GM23338 (cell line): ENCODE measurements around the gene BIRC7.

Experiments
- CREB1 ChIP-seq: fragments of 250-450 bp; sonication (Bioruptor Pico); IDR thresholded peaks from 2 replicates; pipeline ENCODE4 v1.5.0; 2020; ENCODE audit warnings: low read depth, mild to moderate bottlenecking, moderate library complexity
- EZH2 ChIP-seq: fragments of 200-600 bp; sonication (generic); IDR thresholded peaks from one replicate; pipeline ENCODE4 v1.8.0; 2017; ENCODE audit warnings: antibody characterized with exemption, mild to moderate bottlenecking, low read depth; ENCODE audit not compliant: unreplicated experiment
- EZH2phosphoT487 ChIP-seq: fragments of 200-600 bp; sonication (generic); IDR thresholded peaks from one replicate; pipeline ENCODE4 v1.8.1; 2018; ENCODE audit warnings: antibody characterized with exemption; ENCODE audit not compliant: unreplicated experiment
- NANOG ChIP-seq: IDR thresholded peaks from 2 replicates; pipeline ENCODE4 v1.6.1; 2016; ENCODE audit warnings: antibody characterized with exemption, borderline replicate concordance
- POLR2AphosphoS5 ChIP-seq: IDR thresholded peaks from 2 replicates; pipeline ENCODE4 v1.6.1; 2016; ENCODE audit warnings: antibody characterized with exemption, low read depth
- REST ChIP-seq: IDR thresholded peaks from one replicate; pipeline ENCODE4 v1.6.1; 2018; ENCODE audit warnings: antibody characterized with exemption; ENCODE audit not compliant: unreplicated experiment
- STAT1 ChIP-seq: IDR thresholded peaks from one replicate; pipeline ENCODE4 v1.6.1; 2016; ENCODE audit warnings: antibody characterized with exemption; ENCODE audit not compliant: unreplicated experiment
- ZNF462 ChIP-seq: fragments of 250-450 bp; sonication (Bioruptor Pico); IDR thresholded peaks from 2 replicates; pipeline ENCODE4 v1.5.0; 2020; ENCODE audit warnings: mild to moderate bottlenecking, moderate library complexity
- TF ChIP-seq, protein P1 (sequence below), 2 experiments: fragments of 200-600 bp in 1 of 2; sonication (generic) in 1 of 2; conservative IDR thresholded peaks; 2 replicates each; pipeline versions ENCODE4 v1.5.1 to v1.6.1; 2016 to 2017; ENCODE audit warnings: antibody characterized with exemption in 2 of 2, low read depth in 2 of 2, mild to moderate bottlenecking in 2 of 2, moderate library complexity in 1 of 2
- TF ChIP-seq, protein P2 (sequence below): IDR thresholded peaks from 2 replicates; pipeline ENCODE4 v1.6.1; 2016; ENCODE audit warnings: antibody characterized with exemption

DNA sequence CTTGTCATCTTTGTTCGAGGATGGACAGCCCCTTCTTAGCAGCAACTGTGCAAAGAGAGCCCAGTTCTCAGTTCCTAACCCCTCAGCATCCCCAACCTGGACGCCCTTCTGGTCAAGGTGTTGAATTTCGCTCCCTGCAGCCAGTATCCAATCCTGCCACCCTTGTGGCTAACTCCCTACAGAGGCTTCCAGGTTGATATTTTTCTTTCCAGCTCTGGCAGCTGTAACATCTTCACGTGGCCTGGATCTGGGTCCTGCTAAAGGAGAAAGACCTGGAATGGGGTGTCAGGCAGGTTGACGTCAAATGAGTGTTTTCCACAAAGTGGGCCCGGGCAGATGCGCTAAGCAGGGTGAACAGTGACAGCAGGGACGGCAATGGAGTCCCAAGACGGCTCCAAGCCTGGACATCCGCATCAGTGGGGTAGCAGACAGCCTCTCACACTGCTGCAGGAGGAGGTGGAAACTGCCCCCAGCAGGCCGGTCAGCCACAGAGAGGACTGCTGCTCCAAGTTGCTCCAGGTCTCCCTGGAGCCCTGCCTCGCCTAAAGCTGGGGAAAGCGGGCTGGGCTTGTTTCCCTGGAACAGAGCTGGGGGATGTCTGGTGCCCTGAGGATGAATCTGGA lies 18.7 kb upstream of the BIRC7 start:
- TF ChIP-seq, protein P1, sequence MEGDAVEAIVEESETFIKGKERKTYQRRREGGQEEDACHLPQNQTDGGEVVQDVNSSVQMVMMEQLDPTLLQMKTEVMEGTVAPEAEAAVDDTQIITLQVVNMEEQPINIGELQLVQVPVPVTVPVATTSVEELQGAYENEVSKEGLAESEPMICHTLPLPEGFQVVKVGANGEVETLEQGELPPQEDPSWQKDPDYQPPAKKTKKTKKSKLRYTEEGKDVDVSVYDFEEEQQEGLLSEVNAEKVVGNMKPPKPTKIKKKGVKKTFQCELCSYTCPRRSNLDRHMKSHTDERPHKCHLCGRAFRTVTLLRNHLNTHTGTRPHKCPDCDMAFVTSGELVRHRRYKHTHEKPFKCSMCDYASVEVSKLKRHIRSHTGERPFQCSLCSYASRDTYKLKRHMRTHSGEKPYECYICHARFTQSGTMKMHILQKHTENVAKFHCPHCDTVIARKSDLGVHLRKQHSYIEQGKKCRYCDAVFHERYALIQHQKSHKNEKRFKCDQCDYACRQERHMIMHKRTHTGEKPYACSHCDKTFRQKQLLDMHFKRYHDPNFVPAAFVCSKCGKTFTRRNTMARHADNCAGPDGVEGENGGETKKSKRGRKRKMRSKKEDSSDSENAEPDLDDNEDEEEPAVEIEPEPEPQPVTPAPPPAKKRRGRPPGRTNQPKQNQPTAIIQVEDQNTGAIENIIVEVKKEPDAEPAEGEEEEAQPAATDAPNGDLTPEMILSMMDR (conservative IDR thresholded peaks at IDR 0.05; ENCODE audit: low read depth in 2 of 2), result no peak
- TF ChIP-seq REST, result no peak
- no peak for TF ChIP-seq ZNF462 (CRISPR knock-in tag)
- no peak for TF ChIP-seq POLR2AphosphoS5
- TF ChIP-seq EZH2phosphoT487, result no peak
- no peak for TF ChIP-seq EZH2
- no peak for TF ChIP-seq CREB1 (CRISPR knock-in tag)
- TF ChIP-seq NANOG, result no peak
- TF ChIP-seq STAT1, result no peak
- TF ChIP-seq, protein P2, sequence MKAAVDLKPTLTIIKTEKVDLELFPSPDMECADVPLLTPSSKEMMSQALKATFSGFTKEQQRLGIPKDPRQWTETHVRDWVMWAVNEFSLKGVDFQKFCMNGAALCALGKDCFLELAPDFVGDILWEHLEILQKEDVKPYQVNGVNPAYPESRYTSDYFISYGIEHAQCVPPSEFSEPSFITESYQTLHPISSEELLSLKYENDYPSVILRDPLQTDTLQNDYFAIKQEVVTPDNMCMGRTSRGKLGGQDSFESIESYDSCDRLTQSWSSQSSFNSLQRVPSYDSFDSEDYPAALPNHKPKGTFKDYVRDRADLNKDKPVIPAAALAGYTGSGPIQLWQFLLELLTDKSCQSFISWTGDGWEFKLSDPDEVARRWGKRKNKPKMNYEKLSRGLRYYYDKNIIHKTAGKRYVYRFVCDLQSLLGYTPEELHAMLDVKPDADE, result no peak
